ENCODE data around the gene ENTR1.

ENTR1 gene

DNA sequence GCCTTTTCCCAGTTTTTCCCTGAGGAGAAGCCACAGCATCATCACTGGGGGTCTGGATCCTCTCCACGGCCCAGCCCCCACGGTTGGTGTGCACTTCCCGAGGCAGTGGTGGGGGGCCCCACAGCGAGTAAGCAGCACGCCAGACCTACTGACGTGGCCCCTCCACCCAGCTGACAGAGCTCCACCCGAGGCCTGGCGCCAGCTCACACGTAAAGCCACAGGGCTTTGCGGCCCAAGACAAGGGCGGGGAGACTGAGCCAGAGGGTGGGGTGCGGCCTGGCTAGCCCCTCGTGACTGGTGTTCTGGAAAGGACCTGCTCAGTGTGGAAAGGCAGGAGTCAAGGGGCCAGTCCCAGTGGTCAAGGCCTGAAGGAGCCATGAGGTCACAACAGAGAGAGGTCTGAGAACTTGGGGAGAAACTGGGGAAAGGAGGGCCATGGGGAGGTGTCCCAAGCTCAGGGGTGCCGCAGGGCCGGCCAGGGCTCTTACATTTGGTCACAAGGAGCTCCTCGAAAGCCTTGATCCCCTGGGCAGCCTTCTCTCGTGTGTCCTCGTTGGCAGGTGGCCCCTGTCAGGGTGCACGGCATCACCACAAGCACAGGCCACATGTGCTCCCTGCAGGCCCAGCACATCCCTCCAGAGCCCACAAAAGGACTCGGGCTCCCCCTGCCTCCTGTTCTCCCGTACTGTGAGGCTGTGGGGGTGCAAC is 15.9 kb downstream of the ENTR1 start:
- DNase-seq: no peak

DNA sequence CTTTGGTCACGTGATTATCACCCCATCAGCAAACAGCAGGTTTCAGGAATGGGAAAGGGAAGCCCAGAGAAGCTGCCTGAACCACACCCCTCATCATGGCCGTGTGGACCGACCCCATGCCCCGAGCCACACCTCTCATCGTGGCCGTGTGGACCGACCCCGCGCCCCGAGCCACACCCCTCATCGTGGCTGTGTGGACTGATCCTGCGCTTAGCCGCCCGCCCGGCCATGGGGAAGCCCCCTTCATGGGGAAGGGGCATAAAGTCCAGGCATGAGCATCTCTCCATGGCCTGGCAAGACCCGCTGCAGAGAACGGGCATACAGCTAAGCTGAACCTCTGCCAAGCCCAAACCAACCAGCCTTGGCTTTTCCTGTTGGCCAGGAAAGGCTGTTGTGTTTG is 16.9 kb downstream of the ENTR1 start:
- no peak for DNase-seq

DNA sequence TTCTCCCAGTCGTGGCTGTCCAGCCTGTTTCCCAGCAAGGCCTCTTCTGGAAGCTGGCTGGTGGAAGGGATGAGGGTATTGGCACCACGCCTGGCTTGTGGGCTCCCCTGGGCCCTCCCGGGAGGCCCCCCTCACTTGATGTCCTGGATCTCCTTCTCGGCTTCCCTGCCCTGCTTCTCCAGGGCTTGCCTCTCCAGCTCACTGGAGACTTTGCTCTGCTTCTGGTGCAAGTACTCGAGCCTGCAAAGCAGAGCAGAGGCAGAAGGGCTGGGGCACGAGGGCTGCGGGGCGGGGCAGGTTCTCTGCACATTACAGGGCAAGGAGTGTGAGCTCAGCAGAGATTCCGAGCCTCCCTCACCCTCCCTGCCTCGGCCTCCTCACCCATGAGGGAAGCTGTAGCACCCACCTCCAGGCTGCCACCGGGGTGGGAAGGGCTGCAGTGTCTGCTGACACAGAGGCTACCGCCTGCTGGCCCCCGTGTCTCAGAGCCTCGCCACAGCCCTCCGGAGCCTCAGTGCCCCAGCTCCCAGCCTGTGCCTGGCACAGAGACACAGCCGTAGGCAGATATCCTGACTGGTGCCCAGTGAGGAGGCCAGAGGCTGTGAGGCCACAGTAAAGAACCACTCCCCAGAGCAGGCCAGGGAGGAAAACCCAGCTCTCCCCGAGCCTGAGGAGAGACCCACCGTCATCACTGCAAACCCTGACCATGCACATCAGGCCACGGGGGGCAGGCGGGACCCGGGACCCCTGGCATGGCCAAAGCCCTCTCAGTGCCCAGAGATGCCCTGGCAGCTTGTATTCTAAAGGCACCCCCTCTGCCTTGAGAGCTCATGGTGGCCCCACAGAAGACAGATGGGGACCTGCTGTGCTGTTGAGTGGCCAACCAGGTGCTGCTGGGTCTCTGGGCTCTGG is 17.6 kb downstream of the ENTR1 start:
- DNase-seq: no peak

GRCh38 chr9:136391737-136392537 is 18.5 kb downstream of the ENTR1 start:
- DNase-seq: no peak

- no peak for DNase-seq
Observed at GRCh38 chr9:136389396-136389795, 21.0 kb downstream of the ENTR1 start.

DNA sequence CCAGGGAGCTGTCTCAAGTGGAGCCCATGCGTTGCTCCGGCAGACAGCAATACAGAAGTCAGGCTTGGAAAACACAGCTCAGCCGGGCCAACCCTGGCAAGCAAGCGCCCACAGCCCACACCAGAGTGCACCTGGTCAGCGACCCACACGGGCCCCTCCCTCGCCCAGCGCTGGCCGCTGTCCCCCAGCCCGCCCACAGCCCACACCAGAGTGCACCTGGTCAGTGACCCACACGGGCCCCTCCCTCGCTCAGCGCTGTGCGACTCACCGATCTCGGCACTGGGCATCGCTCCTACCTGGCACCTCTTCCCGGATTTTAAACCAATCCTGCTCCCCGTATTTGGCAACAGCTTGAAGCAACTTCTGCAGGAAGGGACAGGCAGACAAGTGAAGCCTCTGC is 23.2 kb downstream of the ENTR1 start:
- no peak for DNase-seq

DNA sequence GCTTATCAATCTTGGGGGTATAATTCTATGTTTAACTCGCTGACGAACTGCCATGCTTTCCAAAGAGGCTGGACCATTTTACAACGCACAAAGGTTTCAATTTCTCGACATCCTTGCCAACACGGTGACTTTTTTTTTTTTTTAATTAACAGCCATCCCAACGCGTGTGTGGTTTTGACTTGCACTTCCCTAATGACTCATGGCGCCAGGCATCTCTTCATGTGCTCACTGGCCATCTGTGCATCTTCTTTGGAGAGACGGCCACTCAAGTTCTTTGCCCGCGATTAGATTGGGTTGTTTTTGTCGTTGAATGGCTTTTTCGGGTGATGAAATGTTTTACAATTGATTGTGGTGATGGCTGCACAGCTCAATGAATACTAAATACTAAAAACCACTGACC is 24.4 kb downstream of the ENTR1 start:
- peak; percentile 91 for DNase-seq

- DNase-seq: no peak
Observed at GRCh38 chr9:136385015-136385414, 25.4 kb downstream of the ENTR1 start.

DNA sequence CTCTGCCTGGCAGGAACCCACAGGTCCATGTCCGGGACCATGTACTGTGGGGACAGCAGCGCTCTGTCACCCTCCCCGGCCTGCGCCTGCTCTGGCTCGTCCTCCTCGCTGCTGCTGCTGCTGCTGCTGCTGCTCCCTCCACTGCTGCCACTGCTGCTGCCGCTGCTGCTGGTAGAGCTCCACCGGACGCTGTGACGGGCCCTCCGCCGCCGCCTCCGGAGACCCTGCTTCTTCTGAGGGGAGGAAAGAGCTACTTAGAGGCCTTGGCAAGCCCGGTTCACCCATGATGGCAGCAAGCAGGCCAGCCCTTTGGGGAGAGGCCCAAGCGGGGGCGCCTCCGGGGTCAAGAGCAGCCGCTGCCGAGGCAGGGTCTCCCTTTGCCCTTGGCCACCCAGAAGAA is 27.0 kb downstream of the ENTR1 start:
- no peak for DNase-seq

DNA sequence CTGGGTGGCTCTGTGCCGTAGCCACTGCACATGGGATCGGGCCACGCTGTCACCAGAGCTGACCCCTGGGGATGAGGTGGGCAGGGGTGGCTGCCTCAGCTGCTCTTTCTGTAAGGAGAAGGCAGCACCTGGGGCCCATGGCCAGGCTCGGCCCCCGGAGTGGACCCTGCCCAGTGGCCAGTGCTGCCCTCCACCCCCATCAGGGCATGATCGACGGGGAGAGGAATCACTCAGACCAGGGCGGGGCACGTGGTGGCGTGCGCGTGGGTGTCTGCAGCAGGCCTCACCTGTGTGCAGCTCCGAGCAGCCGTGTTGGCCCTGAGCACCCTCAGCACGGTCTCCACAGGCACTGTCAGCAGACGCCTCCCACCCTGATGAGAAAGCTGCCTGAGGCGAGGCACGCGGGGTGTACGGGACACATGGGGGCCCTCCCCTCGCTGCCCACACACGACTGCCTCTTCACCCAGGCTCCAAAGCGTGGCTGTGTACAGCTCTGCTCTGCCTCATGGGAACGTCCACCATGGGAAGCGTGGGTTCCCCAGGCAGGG is 28.4 kb downstream of the ENTR1 start:
- no peak for DNase-seq

GRCh38 chr9:136381311-136381710 is 29.1 kb downstream of the ENTR1 start:
- DNase-seq: no peak

GRCh38 chr9:136380381-136380780 is 30.0 kb downstream of the ENTR1 start:
- DNase-seq: no peak

DNA sequence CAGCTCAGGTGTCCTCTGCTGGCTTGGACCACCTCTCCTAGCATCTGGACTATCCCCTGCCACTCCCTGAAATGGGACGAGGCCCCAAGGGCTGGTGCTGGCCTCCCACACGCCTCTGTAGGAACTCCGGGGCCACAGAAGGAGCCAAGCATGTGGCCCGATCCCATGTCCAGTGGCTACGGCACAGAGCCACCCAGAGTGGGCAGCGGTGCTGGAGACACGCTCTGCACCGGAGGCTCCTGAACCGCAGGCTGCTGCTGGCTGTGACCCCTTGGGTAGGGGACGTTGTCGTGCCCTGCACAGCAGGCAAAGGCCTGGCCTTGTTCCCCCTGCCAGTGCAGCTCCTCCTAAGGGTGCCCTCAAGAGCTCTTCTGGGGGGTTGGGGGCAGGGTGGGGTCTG is 30.5 kb downstream of the ENTR1 start:
- no peak for DNase-seq

GRCh38 chr9:136379401-136379800 is 31.0 kb downstream of the ENTR1 start:
- no peak for DNase-seq

DNA sequence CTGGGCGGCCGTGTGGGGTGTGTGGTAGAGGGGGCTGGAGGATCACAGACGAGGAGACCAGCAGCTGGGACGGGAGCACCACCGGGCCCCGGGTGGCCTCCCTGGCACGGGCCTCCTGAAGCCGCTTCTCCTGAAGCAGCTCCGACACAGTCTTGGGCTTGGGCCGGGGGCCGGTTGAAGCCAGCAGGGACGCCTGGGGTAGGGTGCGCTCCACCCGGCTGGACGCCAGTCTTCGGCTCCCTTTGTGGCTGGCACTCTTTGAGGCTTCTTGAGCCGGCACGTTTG is 31.5 kb downstream of the ENTR1 start:
- DNase-seq: no peak

DNA sequence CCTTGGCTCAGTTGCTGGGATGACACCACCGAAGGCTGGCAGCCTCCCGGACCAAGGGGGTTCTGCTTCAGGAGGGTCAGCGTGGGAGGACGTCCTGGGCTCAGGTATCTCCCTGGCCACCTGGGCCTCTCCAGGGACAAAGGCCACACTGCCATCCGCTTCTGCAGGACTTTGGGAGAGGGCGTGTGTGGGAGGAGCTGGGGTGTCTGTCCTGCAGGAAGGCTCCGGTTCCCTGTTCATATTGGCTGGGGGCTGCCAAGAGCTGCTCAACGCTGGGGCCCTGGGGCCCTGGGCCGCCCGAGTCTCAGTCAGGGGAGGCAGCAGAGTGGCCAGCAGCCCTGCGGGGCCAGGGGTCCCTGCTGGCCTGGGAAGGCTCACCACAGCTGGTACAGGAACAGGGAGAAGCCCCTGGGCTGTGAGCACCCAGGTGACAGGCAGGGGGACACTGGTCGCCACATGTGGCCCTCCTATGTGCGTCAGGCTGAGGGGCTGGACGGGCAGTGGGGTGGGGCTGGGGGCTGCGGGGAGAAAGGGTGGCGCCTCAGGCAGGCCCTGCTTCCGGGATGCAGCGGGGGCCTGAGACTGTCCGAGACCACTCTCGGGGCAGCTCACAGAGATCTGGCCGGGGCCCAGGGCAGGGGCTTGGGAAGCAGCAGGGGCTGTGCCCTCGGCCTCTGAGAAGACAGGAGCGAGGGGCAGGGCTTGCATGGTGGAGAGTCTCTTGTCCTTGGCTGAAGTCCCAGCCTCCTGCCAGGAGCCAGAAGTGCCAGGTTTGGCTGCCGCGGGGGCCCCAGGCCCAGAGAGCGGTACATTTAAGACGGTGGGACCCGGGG is 32.0 kb downstream of the ENTR1 start:
- peak; percentile 27 for DNase-seq

GRCh38 chr9:136377341-136378169 is 32.9 kb downstream of the ENTR1 start:
- no peak for DNase-seq

- DNase-seq: no peak
Observed at GRCh38 chr9:136376457-136376856, 34.0 kb downstream of the ENTR1 start.

GRCh38 chr9:136375096-136375495 is 35.3 kb downstream of the ENTR1 start:
- DNase-seq: no peak

DNA sequence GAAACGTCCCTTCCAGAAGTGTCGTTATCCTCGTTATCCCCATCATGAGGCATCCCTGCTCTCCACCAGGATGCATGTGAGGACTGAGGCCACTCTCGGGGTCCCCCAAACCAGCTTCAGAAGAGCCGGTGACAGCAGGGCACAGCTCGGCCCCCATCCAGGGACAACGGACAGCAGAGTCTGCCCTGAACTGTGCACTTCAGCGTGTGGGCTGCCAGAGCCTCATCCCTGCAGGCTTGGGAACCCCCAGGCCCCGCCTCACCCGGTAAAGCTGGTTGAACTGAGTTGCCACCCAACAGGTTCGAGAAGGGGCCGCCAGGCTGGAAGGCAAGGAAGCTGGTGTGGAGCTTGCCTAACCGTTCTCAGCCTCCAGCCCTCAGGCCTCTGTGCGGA is 36.2 kb downstream of the ENTR1 start:
- DNase-seq: no peak

Data from NCI-H1694 treated with DMSO at 0.1 percent for 48 hours (cell line).